Measurements from ENCODE around the gene DOP1B.
"Not testable (repeated sequence)": the region's sequence is repeated elsewhere in the genome, so short reads cannot be mapped to it uniquely, and the experiment has no call there.

Gene DOP1B

DNA sequence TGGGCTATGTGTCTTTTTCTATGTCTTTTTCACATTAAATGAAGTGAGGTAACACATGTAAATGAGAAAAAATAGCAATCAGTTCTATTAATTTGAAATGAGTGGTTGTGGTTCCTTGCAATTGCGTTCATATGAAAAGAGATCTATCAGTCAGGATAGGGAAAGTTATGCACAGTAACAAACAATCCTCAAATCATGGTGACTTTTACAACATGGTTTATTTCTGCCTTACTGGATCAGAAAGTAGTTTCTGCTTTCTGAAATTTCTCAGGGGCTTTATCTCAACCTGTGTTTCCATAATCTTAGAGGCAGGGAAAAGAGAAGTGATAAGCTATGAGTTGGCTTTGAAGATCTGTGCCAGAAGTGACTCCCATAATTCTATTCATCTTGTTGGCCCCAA is 39.0 kb downstream of the DOP1B start:
- ChIA-PET POLR2A (no interaction called here), CTCF (interaction anchor here (1.1 to 1.2 kb wide), 2 partner anchors 13 to 14 kb away, joined by 3 read pairs; no protein-coding TSS in a partner anchor)
- DNase-seq (ENCODE audit: extremely low spot score) = no peak
- no peak for TF ChIP-seq CTCF (IDR thresholded peaks at IDR 0.05; ENCODE audit: control extremely low read depth, extremely low read depth, low read depth, missing control alignments)

GRCh38 chr21:36199021-36199420 is 42.4 kb downstream of the DOP1B start:
- no peak for TF ChIP-seq CTCF (IDR thresholded peaks at IDR 0.05; ENCODE audit: control extremely low read depth, extremely low read depth, low read depth, missing control alignments)
- ChIA-PET POLR2A (no interaction called here), CTCF (no interaction called here)
- no peak for DNase-seq (ENCODE audit: extremely low spot score)

DNA sequence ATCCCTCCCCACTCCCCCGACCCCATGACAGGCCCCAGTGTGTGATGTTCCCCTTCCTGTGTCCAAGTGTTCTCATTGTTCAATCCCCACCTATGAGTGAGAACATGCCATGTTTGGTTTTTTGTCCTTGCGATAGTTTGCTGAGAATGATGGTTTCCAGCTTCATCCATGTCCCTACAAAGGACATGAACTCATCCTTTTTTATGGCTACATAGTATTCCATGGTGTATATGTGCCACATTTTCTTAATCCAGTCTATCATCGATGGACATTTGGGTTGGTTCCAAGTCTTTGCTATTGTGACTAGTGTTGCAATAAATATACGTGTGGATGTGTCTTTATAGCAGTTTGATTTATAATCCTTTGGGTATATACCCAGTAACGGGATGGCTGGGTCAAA is 43.0 kb downstream of the DOP1B start:
- CTCF ChIA-PET = interaction anchor here (1.2 kb wide), 1 partner anchor 49 kb away, joined by 3 read pairs; no protein-coding TSS in a partner anchor
- DNase-seq (ENCODE audit: extremely low spot score); POLR2A ChIA-PET: not testable (repeated sequence)

DNA sequence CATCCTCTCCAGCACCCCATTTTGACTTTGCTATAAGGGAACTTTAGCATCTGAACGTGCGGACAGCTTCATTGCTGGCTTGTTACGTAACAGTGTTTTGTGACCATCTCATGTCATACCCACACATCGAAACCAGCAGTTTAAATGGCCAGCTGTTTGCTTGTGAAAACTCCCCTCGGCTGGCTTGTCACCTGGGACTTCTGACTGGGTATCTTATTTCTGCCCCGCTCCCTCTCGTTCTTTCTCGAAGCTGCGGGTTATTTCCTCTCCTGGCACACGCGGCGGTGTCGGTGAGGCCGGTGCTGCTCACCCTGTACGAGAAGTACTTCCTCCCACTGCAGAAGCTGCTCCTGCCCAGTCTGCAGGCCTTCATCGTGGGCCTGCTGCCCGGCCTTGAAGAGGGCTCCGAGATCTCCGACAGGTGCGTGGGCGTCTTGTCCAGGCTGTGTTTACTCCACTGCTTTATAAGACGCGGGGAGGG is 43.5 kb downstream of the DOP1B start:
- no peak for TF ChIP-seq CTCF (IDR thresholded peaks at IDR 0.05; ENCODE audit: control extremely low read depth, extremely low read depth, low read depth, missing control alignments)
- ChIA-PET POLR2A (no interaction called here), CTCF (interaction anchor here (1.2 kb wide), 1 partner anchor 50 kb away, joined by 3 read pairs; no protein-coding TSS in a partner anchor)
- DNase-seq (ENCODE audit: extremely low spot score) = no peak

- no peak for DNase-seq (ENCODE audit: extremely low spot score)
- no peak for TF ChIP-seq CTCF (IDR thresholded peaks at IDR 0.05; ENCODE audit: control extremely low read depth, extremely low read depth, low read depth, missing control alignments)
- CTCF ChIA-PET = interaction anchor here (0.6 to 2.7 kb wide), 13 partner anchors 9 to 128 kb away, joined by 3 to 9 read pairs (median 4); no protein-coding TSS in a partner anchor
- POLR2A ChIA-PET = no interaction called here
These were observed 46.3 kb downstream of the DOP1B start for GRCh38 chr21:36202726-36203602.

DNA sequence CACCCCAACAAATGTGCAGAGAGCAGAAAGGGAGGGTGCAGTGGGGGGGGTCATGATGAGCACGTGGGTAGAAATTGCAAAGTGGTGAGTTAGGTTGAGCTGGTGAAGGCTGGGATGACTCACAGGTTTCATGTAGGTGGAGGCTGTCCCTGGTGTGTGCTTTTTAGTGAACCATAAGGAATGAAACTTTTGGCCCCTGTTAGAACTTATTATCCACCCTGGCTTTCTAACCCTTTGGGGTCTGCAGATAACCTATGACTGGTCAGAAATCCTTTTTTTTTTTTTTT is 46.9 kb downstream of the DOP1B start:
- TF ChIP-seq CTCF (IDR thresholded peaks at IDR 0.05; ENCODE audit: control extremely low read depth, extremely low read depth, low read depth, missing control alignments) = no peak
- ChIA-PET CTCF (interaction anchor here (0.6 to 2.7 kb wide), 13 partner anchors 9 to 127 kb away, joined by 3 to 9 read pairs (median 4); no protein-coding TSS in a partner anchor), POLR2A (no interaction called here)
- DNase-seq (ENCODE audit: extremely low spot score) = peak; percentile 70

DNA sequence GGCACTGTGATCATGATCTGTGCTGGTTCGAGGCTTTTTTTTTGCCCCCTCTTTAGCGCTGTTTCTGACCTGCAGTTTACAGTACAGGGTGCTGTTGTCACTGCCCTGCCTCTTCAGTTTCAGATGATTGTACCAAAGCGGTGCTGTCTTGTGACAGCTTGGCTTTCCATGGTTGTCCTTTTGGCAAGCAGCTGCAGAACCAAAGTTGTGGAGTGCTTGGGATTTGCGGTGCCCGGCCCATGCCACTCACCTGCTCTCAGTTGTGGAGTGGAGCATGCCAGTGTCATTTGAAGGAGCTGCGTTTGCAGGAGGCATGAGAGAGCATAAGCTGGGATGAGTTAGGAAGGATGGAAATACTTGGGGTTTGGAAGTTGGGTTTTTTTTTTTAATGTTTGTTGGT is 48.4 kb downstream of the DOP1B start:
- POLR2A ChIA-PET = no interaction called here
- DNase-seq (ENCODE audit: extremely low spot score) = no peak
- TF ChIP-seq CTCF (IDR thresholded peaks at IDR 0.05; ENCODE audit: control extremely low read depth, extremely low read depth, low read depth, missing control alignments) = no peak
- CTCF ChIA-PET = interaction anchor here (1.4 to 1.6 kb wide), 3 partner anchors 20 to 126 kb away, joined by 3 to 5 read pairs (median 4); no protein-coding TSS in a partner anchor
